Esophagus mucosa (tissue), 1 donor: ENCODE data around the gene NMU. TPM values are rescaled to one million over a fixed set of nuclear protein-coding genes. Genes with fewer than 3 reads are reported as not detected.
"Not testable (repeated sequence)": the region's sequence is repeated elsewhere in the genome, so short reads cannot be mapped to it uniquely, and the experiment has no call there.

Source experiments
- ATAC-seq: fragments of 200-7000 bp; cut with Tn5 transposase; one replicate; pipeline ENCODE4 v1.9.1; 2020
- total RNA-seq: library from RNA; stranded (reverse); gene quantifications from one replicate; pipeline ENCODE4 v1.2.4, GENCODE V29; 2023
- donor health status: DM: yes; HTN: yes; CAD: no.

The NMU gene
- total RNA-seq, 1 donor from 2014 or later, result 96.3 TPM

GRCh38 chr4:55618546-55619143 is 17.5 kb downstream of the NMU start:
- ATAC-seq, result no peak

GRCh38 chr4:55617587-55618197 is 18.4 kb downstream of the NMU start:
- ATAC-seq, result no peak

- ATAC-seq, result peak; percentile 13
Measured at GRCh38 chr4:55615008-55615407, 21.1 kb downstream of the NMU start.

GRCh38 chr4:55613621-55614020 is 22.5 kb downstream of the NMU start:
- ATAC-seq, result no peak

- ATAC-seq, result no peak
Measured at GRCh38 chr4:55612341-55612740, 23.8 kb downstream of the NMU start.

GRCh38 chr4:55611358-55612059 is 24.6 kb downstream of the NMU start:
- ATAC-seq, result peak; percentile 67

GRCh38 chr4:55610381-55610780 is 25.7 kb downstream of the NMU start:
- ATAC-seq, result no peak

- peak; percentile 98 for ATAC-seq
Measured at GRCh38 chr4:55609393-55609866, 26.7 kb downstream of the NMU start.

GRCh38 chr4:55608591-55608990 is 27.5 kb downstream of the NMU start:
- ATAC-seq, result no peak

- ATAC-seq, result no peak
Measured at GRCh38 chr4:55604996-55605395, 31.1 kb downstream of the NMU start.

GRCh38 chr4:55600640-55601039 is 35.5 kb downstream of the NMU start:
- ATAC-seq, result no peak

GRCh38 chr4:55598641-55599040 is 37.5 kb downstream of the NMU start:
- ATAC-seq, result no peak

- ATAC-seq, result peak; percentile 17
Measured at GRCh38 chr4:55592014-55592413, 44.1 kb downstream of the NMU start, which contains the start of gene PDCL2. TSS of gene PDCL2 (minus strand) at chr4:55592245. CDS start at chr4:55592109, 136 bp downstream.

GRCh38 chr4:55588160-55588559 is 47.9 kb downstream of the NMU start:
- ATAC-seq, result no peak

- ATAC-seq, result not testable (repeated sequence)
Measured at GRCh38 chr4:55582773-55583172, 53.3 kb downstream of the NMU start.

- ATAC-seq, result no peak
Measured at GRCh38 chr4:55578341-55579010, 57.6 kb downstream of the NMU start.

GRCh38 chr4:55575513-55575912 is 60.6 kb downstream of the NMU start:
- ATAC-seq, result no peak

- no peak for ATAC-seq
Measured at GRCh38 chr4:55574252-55574651, 61.8 kb downstream of the NMU start.

- no peak for ATAC-seq
Measured at GRCh38 chr4:55571806-55572205, 64.3 kb downstream of the NMU start.

GRCh38 chr4:55568905-55569504 is 67.1 kb downstream of the NMU start:
- no peak for ATAC-seq

- peak; percentile 53 for ATAC-seq
Measured at GRCh38 chr4:55561889-55562288, 74.2 kb downstream of the NMU start.

GRCh38 chr4:55560096-55560495 is 76.0 kb downstream of the NMU start:
- ATAC-seq, result no peak
